GM23338 (cell line): ENCODE data around the gene WFDC8. TPM values are rescaled to one million over a fixed set of nuclear protein-coding genes. Genes with fewer than 3 reads are reported as not detected.

Source experiments
- ATAC-seq: fragments of 200-7000 bp; cut with Tn5 transposase; 3 replicates; pipeline ENCODE4 v1.9.1; 2020
- DNase-seq: peaks from one replicate; pipeline ENCODE4 v3.0.0-alpha.2; 2015; ENCODE audit warnings: low spot score
- H2AFZ ChIP-seq: fragments of 200-600 bp; sonication (generic); 2 replicates; pipeline ENCODE4 v1.8.0; 2016; ENCODE audit warnings: antibody characterized with exemption, mild to moderate bottlenecking, moderate library complexity
- H3F3A ChIP-seq: fragments of 200-600 bp; sonication (generic); replicated peaks from 2 replicates; pipeline ENCODE4 v1.8.0; 2017; ENCODE audit warnings: antibody characterized with exemption, mixed run types, low read depth
- H3K27ac ChIP-seq: fragments of 200-600 bp; sonication (generic); 2 replicates; pipeline ENCODE4 v1.6.1; 2016; ENCODE audit warnings: low read depth
- H3K27me3 ChIP-seq: fragments of 200-600 bp; sonication (generic); 2 replicates; pipeline ENCODE4 v1.8.0; 2016; ENCODE audit warnings: mild to moderate bottlenecking, mixed run types, moderate library complexity; ENCODE audit not compliant: insufficient read depth
- H3K36me3 ChIP-seq: fragments of 200-600 bp; sonication (generic); 2 replicates; pipeline ENCODE4 v1.8.0; 2016; ENCODE audit warnings: mild to moderate bottlenecking; ENCODE audit not compliant: insufficient read depth
- H3K4me1 ChIP-seq: fragments of 200-600 bp; sonication (generic); 2 replicates; pipeline ENCODE4 v1.8.0; 2016; ENCODE audit warnings: mild to moderate bottlenecking, moderate library complexity; ENCODE audit not compliant: insufficient read depth
- H3K4me2 ChIP-seq: fragments of 200-600 bp; sonication (generic); 2 replicates; pipeline ENCODE4 v1.7.1; 2017; ENCODE audit warnings: mixed run types
- H3K4me3 ChIP-seq: fragments of 200-600 bp; sonication (generic); 2 replicates; pipeline ENCODE4 v1.6.1; 2016; ENCODE audit warnings: mixed run types
- H3K79me2 ChIP-seq: fragments of 200-600 bp; sonication (generic); replicated peaks from 2 replicates; pipeline ENCODE4 v1.8.0; 2017; ENCODE audit warnings: mild to moderate bottlenecking; ENCODE audit not compliant: insufficient read depth
- H3K9me2 ChIP-seq: fragments of 200-600 bp; sonication (generic); 2 replicates; pipeline ENCODE4 v1.8.0; 2017; ENCODE audit not compliant: insufficient read depth
- H4K20me1 ChIP-seq: fragments of 200-600 bp; sonication (generic); replicated peaks from 2 replicates; pipeline ENCODE4 v1.8.0; 2017; ENCODE audit warnings: mild to moderate bottlenecking; ENCODE audit not compliant: insufficient read depth
- H3K27ac Mint-ChIP-seq: 2 replicates; pipeline ENCODE4 v1.8.0; 2020; ENCODE audit warnings: inconsistent platforms, mild to moderate bottlenecking, moderate library complexity, mixed read lengths
- H3K27me3 Mint-ChIP-seq: 3 replicates; pipeline ENCODE4 v1.8.0; 2022; ENCODE audit warnings: low read depth, mild to moderate bottlenecking, moderate library complexity, mixed read lengths, inconsistent platforms; ENCODE audit not compliant: insufficient read depth, poor library complexity
- H3K36me3 Mint-ChIP-seq: 3 replicates; pipeline ENCODE4 v1.8.0; 2021; ENCODE audit warnings: low read depth, mild to moderate bottlenecking, inconsistent platforms, moderate library complexity, mixed read lengths
- H3K4me1 Mint-ChIP-seq: 3 replicates; pipeline ENCODE4 v1.8.0; 2020; ENCODE audit warnings: mild to moderate bottlenecking, inconsistent platforms, mixed read lengths
- H3K4me3 Mint-ChIP-seq: 3 replicates; pipeline ENCODE4 v1.8.0; 2021; ENCODE audit warnings: moderate library complexity, mild to moderate bottlenecking, inconsistent platforms, mixed read lengths
- H3K9me3 Mint-ChIP-seq: 3 replicates; pipeline ENCODE4 v1.8.0; 2020; ENCODE audit warnings: moderate library complexity, mild to moderate bottlenecking, inconsistent platforms, mixed read lengths
- CREB1 ChIP-seq: fragments of 250-450 bp; sonication (Bioruptor Pico); IDR thresholded peaks from 2 replicates; pipeline ENCODE4 v1.5.0; 2020; ENCODE audit warnings: low read depth, mild to moderate bottlenecking, moderate library complexity
- CTCF ChIP-seq, 2 experiments: fragments of 200-600 bp in 1 of 2; sonication (generic) in 1 of 2; conservative IDR thresholded peaks; 2 replicates each; pipeline versions ENCODE4 v1.5.1 to v1.6.1; 2016 to 2017; ENCODE audit warnings: antibody characterized with exemption in 2 of 2, low read depth in 2 of 2, mild to moderate bottlenecking in 2 of 2, moderate library complexity in 1 of 2
- EZH2phosphoT487 ChIP-seq: fragments of 200-600 bp; sonication (generic); IDR thresholded peaks from one replicate; pipeline ENCODE4 v1.8.1; 2018; ENCODE audit warnings: antibody characterized with exemption; ENCODE audit not compliant: unreplicated experiment
- JUNB ChIP-seq: IDR thresholded peaks from one replicate; pipeline ENCODE4 v1.6.1; 2016; ENCODE audit warnings: antibody characterized with exemption; ENCODE audit not compliant: unreplicated experiment
- POLR2AphosphoS5 ChIP-seq: IDR thresholded peaks from 2 replicates; pipeline ENCODE4 v1.6.1; 2016; ENCODE audit warnings: antibody characterized with exemption, low read depth
- STAT1 ChIP-seq: IDR thresholded peaks from one replicate; pipeline ENCODE4 v1.6.1; 2016; ENCODE audit warnings: antibody characterized with exemption; ENCODE audit not compliant: unreplicated experiment
- ZNF114 ChIP-seq: fragments of 250-450 bp; sonication (Bioruptor Pico); IDR thresholded peaks from 2 replicates; pipeline ENCODE4 v1.5.0; 2020; ENCODE audit warnings: mild to moderate bottlenecking, moderate library complexity
- ZNF331 ChIP-seq: fragments of 250-450 bp; sonication (Bioruptor Pico); IDR thresholded peaks from 2 replicates; pipeline ENCODE4 v1.5.0; 2020; ENCODE audit warnings: low read depth, mild to moderate bottlenecking, moderate library complexity
- polyA plus RNA-seq: library from polyadenylated mRNA; unstranded; fragments of >200 nt; fragmentation: Nextera tagmentation; extraction: Ambion mirVana; gene quantifications from 2 replicates; pipeline ENCODE4 v1.2.1, GENCODE V29; 2016
- total RNA-seq: library from RNA; depleted of rRNA; stranded (reverse); fragments of >200 nt; shearing (Covaris generic); gene quantifications from 2 replicates; pipeline ENCODE4 v1.2.3, GENCODE V29; 2014
- TF ChIP-seq, protein P1 (sequence below): IDR thresholded peaks from 2 replicates; pipeline ENCODE4 v1.6.1; 2016; ENCODE audit warnings: antibody characterized with exemption
- TF ChIP-seq, protein P2 (sequence below): IDR thresholded peaks from one replicate; pipeline ENCODE4 v1.6.1; 2018; ENCODE audit warnings: antibody characterized with exemption; ENCODE audit not compliant: unreplicated experiment

WFDC8 gene
- total and polyA plus RNA-seq, 2 experiments from 2014 or later = 0.23 TPM; not detected in 1

- TF ChIP-seq CTCF (conservative IDR thresholded peaks at IDR 0.05; ENCODE audit: low read depth in 2 of 2) (no peak), ZNF331 (CRISPR knock-in tag) (no peak), CREB1 (CRISPR knock-in tag) (no peak), EZH2phosphoT487 (no peak), STAT1 (no peak), JUNB (no peak)
- TF ChIP-seq, protein P1, sequence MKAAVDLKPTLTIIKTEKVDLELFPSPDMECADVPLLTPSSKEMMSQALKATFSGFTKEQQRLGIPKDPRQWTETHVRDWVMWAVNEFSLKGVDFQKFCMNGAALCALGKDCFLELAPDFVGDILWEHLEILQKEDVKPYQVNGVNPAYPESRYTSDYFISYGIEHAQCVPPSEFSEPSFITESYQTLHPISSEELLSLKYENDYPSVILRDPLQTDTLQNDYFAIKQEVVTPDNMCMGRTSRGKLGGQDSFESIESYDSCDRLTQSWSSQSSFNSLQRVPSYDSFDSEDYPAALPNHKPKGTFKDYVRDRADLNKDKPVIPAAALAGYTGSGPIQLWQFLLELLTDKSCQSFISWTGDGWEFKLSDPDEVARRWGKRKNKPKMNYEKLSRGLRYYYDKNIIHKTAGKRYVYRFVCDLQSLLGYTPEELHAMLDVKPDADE = no peak
- TF ChIP-seq, protein P2, sequence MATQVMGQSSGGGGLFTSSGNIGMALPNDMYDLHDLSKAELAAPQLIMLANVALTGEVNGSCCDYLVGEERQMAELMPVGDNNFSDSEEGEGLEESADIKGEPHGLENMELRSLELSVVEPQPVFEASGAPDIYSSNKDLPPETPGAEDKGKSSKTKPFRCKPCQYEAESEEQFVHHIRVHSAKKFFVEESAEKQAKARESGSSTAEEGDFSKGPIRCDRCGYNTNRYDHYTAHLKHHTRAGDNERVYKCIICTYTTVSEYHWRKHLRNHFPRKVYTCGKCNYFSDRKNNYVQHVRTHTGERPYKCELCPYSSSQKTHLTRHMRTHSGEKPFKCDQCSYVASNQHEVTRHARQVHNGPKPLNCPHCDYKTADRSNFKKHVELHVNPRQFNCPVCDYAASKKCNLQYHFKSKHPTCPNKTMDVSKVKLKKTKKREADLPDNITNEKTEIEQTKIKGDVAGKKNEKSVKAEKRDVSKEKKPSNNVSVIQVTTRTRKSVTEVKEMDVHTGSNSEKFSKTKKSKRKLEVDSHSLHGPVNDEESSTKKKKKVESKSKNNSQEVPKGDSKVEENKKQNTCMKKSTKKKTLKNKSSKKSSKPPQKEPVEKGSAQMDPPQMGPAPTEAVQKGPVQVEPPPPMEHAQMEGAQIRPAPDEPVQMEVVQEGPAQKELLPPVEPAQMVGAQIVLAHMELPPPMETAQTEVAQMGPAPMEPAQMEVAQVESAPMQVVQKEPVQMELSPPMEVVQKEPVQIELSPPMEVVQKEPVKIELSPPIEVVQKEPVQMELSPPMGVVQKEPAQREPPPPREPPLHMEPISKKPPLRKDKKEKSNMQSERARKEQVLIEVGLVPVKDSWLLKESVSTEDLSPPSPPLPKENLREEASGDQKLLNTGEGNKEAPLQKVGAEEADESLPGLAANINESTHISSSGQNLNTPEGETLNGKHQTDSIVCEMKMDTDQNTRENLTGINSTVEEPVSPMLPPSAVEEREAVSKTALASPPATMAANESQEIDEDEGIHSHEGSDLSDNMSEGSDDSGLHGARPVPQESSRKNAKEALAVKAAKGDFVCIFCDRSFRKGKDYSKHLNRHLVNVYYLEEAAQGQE = no peak
Observed at GRCh38 chr20:45509091-45509490, 70.0 kb downstream of the WFDC8 start (continued).

GRCh38 chr20:45508068-45508886 is 70.8 kb downstream of the WFDC8 start:
- DNase-seq (no peak), ATAC-seq (no peak)
- Mint-ChIP-seq H3K36me3 (no peaks in the 10 kb centered on the region), H3K4me1 (no peaks in the 10 kb centered on the region), H3K27me3 (peaks cover 3% of the 10 kb centered on the region), H3K27ac (no peak overlapping the region), H3K9me3 (no peaks in the 10 kb centered on the region), H3K4me3 (no peak overlapping the region)
- H3K4me1 ChIP-seq = no peaks in the 10 kb centered on the region
- no peaks in the 10 kb centered on the region for H3F3A ChIP-seq
- TF ChIP-seq, protein P2 = no peak
- TF ChIP-seq POLR2AphosphoS5 = no peak
- TF ChIP-seq, protein P1 = no peak
- TF ChIP-seq ZNF114 = no peak
- TF ChIP-seq CTCF (conservative IDR thresholded peaks at IDR 0.05; ENCODE audit: low read depth in 2 of 2) = no peak
- no peak for TF ChIP-seq EZH2phosphoT487
- no peak for TF ChIP-seq STAT1
- no peak for TF ChIP-seq JUNB
- H2AFZ ChIP-seq = no peak overlapping the region
- H3K27me3 ChIP-seq = no peaks in the 10 kb centered on the region
- H3K4me2 ChIP-seq = no peak overlapping the region
- no peaks in the 10 kb centered on the region for H3K36me3 ChIP-seq
- H3K9me2 ChIP-seq = 0 out of 2 replicates have a peak, but pooled peaks cover 4% of the 10 kb centered on the region
- H3K27ac ChIP-seq = no peak overlapping the region
- H3K4me3 ChIP-seq = no peak overlapping the region
- H3K79me2 ChIP-seq = no peaks in the 10 kb centered on the region
- H4K20me1 ChIP-seq = no peaks in the 10 kb centered on the region
